Cardiac septum (tissue), 1 donor: ENCODE measurements around the gene IGSF1. TPM values are rescaled to one million over a fixed set of nuclear protein-coding genes. Genes with fewer than 3 reads are reported as not detected.

Source experiments
- total RNA-seq: library from RNA; stranded (reverse); fragmentation: NEBNext Ultra II Directional; extraction: Animal tissue kit (Norgen Biotek cat#: 25700); gene quantifications from one replicate; pipeline ENCODE4 v1.2.1, GENCODE V29; 2021
- donor health status: DM: no; HTN: no; CAD: no.

IGSF1 gene
- total RNA-seq, 1 donor from 2014 or later: 16.3 TPM

Other genes starting within 250 kb of the IGSF1 start
- gene ARHGAP36, start 231.0 kb downstream of the IGSF1 start, total RNA-seq: 0.24 TPM